Measurements from ENCODE around the gene PPT1.
"Not testable (repeated sequence)": the region's sequence is repeated elsewhere in the genome, so short reads cannot be mapped to it uniquely, and the experiment has no call there.

PPT1 gene

GRCh38 chr1:40053138-40053887 lies 43.7 kb downstream of the PPT1 start:
- DNase-seq = peak; percentile 11

- DNase-seq = no peak
Measured at GRCh38 chr1:40050863-40051262, 46.2 kb downstream of the PPT1 start.

GRCh38 chr1:40049725-40050124 lies 47.3 kb downstream of the PPT1 start:
- DNase-seq = no peak

GRCh38 chr1:40047769-40048168 lies 49.3 kb downstream of the PPT1 start:
- no peak for DNase-seq

- no peak for DNase-seq
Measured at GRCh38 chr1:40047276-40047675, 49.8 kb downstream of the PPT1 start.

GRCh38 chr1:40045766-40046165 lies 51.3 kb downstream of the PPT1 start:
- no peak for DNase-seq

GRCh38 chr1:40045182-40045581 lies 51.9 kb downstream of the PPT1 start:
- DNase-seq = no peak

GRCh38 chr1:40044110-40044509 lies 52.9 kb downstream of the PPT1 start:
- DNase-seq = no peak

GRCh38 chr1:40042341-40042740 lies 54.7 kb downstream of the PPT1 start:
- no peak for DNase-seq

- DNase-seq = no peak
Measured at GRCh38 chr1:40041466-40041838, 55.6 kb downstream of the PPT1 start.

- peak; percentile 100 for DNase-seq
Measured at GRCh38 chr1:40040511-40041465, 56.3 kb downstream of the PPT1 start, which contains the start of gene CAP1. Gene CAP1 (plus strand): TSS chr1:40040729. CDS start chr1:40059347, 18,618 bp downstream.

- DNase-seq = peak; percentile 81
Measured at GRCh38 chr1:40039757-40040510, 57.1 kb downstream of the PPT1 start.

GRCh38 chr1:40039245-40039756 lies 57.8 kb downstream of the PPT1 start:
- peak; percentile 49 for DNase-seq

- DNase-seq = no peak
Measured at GRCh38 chr1:40038697-40039096, 58.4 kb downstream of the PPT1 start.

GRCh38 chr1:40037254-40037653 lies 59.8 kb downstream of the PPT1 start:
- DNase-seq = not testable (repeated sequence)

GRCh38 chr1:40036574-40036973 lies 60.5 kb downstream of the PPT1 start:
- peak; percentile 31 for DNase-seq

GRCh38 chr1:40034869-40035268 lies 62.2 kb downstream of the PPT1 start:
- no peak for DNase-seq

- DNase-seq = peak; percentile 81
Measured at GRCh38 chr1:40032240-40032891, 64.7 kb downstream of the PPT1 start.

- DNase-seq = peak; percentile 50
Measured at GRCh38 chr1:40030528-40031135, 66.4 kb downstream of the PPT1 start.

- DNase-seq = no peak
Measured at GRCh38 chr1:40029608-40030007, 67.4 kb downstream of the PPT1 start.

- DNase-seq = no peak
Measured at GRCh38 chr1:40027647-40028046, 69.4 kb downstream of the PPT1 start.

GRCh38 chr1:40024671-40025070 lies 72.4 kb downstream of the PPT1 start:
- DNase-seq = no peak
